H9 (cell line): ENCODE results near the gene POMGNT1. TPM values are rescaled to one million over a fixed set of nuclear protein-coding genes. Genes with fewer than 3 reads are reported as not detected.

ENCODE experiments used
- DNase-seq: peaks from one replicate; pipeline ENCODE4 v3.0.0-alpha.2; 2017
- H2AFZ ChIP-seq: one replicate; pipeline ENCODE4 v1.6.1; 2013; ENCODE audit warnings: mild to moderate bottlenecking, low read length, control low read depth, moderate library complexity
- H2AK5ac ChIP-seq: 2 replicates; pipeline ENCODE4 v1.6.1; 2013; ENCODE audit warnings: low read length, control low read depth, mixed read lengths; ENCODE audit not compliant: insufficient read length
- H2BK120ac ChIP-seq: one replicate; pipeline ENCODE4 v1.6.1; 2013; ENCODE audit warnings: low read depth, mild to moderate bottlenecking, low read length, control low read depth, inconsistent platforms; ENCODE audit not compliant: poor library complexity, severe bottlenecking
- H2BK12ac ChIP-seq: 2 replicates; pipeline ENCODE4 v1.6.1; 2013; ENCODE audit warnings: low read length, control low read depth, mixed read lengths, low read depth; ENCODE audit not compliant: insufficient read length
- H2BK15ac ChIP-seq: 2 replicates; pipeline ENCODE4 v1.6.1; 2013; ENCODE audit warnings: low read depth, low read length, control low read depth
- H2BK20ac ChIP-seq: one replicate; pipeline ENCODE4 v1.6.1; 2013; ENCODE audit warnings: low read depth, mild to moderate bottlenecking, low read length, control low read depth, inconsistent platforms; ENCODE audit not compliant: poor library complexity, severe bottlenecking
- H2BK5ac ChIP-seq: 2 replicates; pipeline ENCODE4 v1.6.1; 2013; ENCODE audit warnings: low read length, control low read depth, mixed read lengths; ENCODE audit not compliant: insufficient read length
- H3K14ac ChIP-seq: 2 replicates; pipeline ENCODE4 v1.6.1; 2013; ENCODE audit warnings: low read length, control low read depth; ENCODE audit not compliant: insufficient read depth
- H3K18ac ChIP-seq: 2 replicates; pipeline ENCODE4 v1.6.1; 2013; ENCODE audit warnings: low read depth, mild to moderate bottlenecking, mixed read lengths, low read length, control low read depth; ENCODE audit not compliant: insufficient read length
- H3K23ac ChIP-seq: 2 replicates; pipeline ENCODE4 v1.6.1; 2013; ENCODE audit warnings: low read length, control low read depth, mixed read lengths, low read depth; ENCODE audit not compliant: insufficient read length
- H3K23me2 ChIP-seq: 2 replicates; pipeline ENCODE4 v1.6.1; 2013; ENCODE audit warnings: low read depth, mild to moderate bottlenecking, mixed read lengths, low read length, control low read depth; ENCODE audit not compliant: insufficient read length, poor library complexity, severe bottlenecking
- H3K27ac ChIP-seq: 2 replicates; pipeline ENCODE4 v1.5.1; 2013; ENCODE audit warnings: low read length, control low read depth, mixed read lengths, low read depth; ENCODE audit not compliant: insufficient read length
- H3K27me3 ChIP-seq: 2 replicates; pipeline ENCODE4 v1.6.1; 2013; ENCODE audit warnings: low read length, control low read depth, inconsistent platforms; ENCODE audit not compliant: insufficient read depth
- H3K4ac ChIP-seq: 2 replicates; pipeline ENCODE4 v1.6.1; 2013; ENCODE audit warnings: low read depth, mild to moderate bottlenecking, control low read depth, inconsistent platforms, low read length, moderate library complexity
- H3K4me1 ChIP-seq: 2 replicates; pipeline ENCODE4 v1.6.1; 2013; ENCODE audit warnings: low read length, control low read depth, inconsistent platforms; ENCODE audit not compliant: insufficient read depth
- H3K4me2 ChIP-seq: 2 replicates; pipeline ENCODE4 v1.6.1; 2013; ENCODE audit warnings: low read length, control low read depth, mixed read lengths; ENCODE audit not compliant: insufficient read length, insufficient read depth
- H3K56ac ChIP-seq: 2 replicates; pipeline ENCODE4 v1.6.1; 2013; ENCODE audit warnings: low read depth, mild to moderate bottlenecking, mixed read lengths, low read length, control low read depth; ENCODE audit not compliant: insufficient read length
- H3K79me1 ChIP-seq: 2 replicates; pipeline ENCODE4 v1.6.1; 2013; ENCODE audit warnings: low read depth, mild to moderate bottlenecking, moderate library complexity, low read length, control low read depth, inconsistent platforms; ENCODE audit not compliant: insufficient read depth, poor library complexity, severe bottlenecking
- H3K79me2 ChIP-seq: 2 replicates; pipeline ENCODE4 v1.6.1; 2013; ENCODE audit warnings: low read length, control low read depth, inconsistent platforms; ENCODE audit not compliant: insufficient read depth
- H3K9ac ChIP-seq: 2 replicates; pipeline ENCODE4 v1.6.1; 2013; ENCODE audit warnings: low read length, control low read depth, mixed read lengths; ENCODE audit not compliant: insufficient read length; ENCODE audit errors: extremely low read depth
- H3K9me3 ChIP-seq: one replicate; pipeline ENCODE4 v1.6.1; 2013; ENCODE audit warnings: low read depth, low read length, inconsistent platforms; ENCODE audit not compliant: control insufficient read depth
- H3T11ph ChIP-seq: one replicate; pipeline ENCODE4 v1.6.1; 2013; ENCODE audit warnings: mild to moderate bottlenecking, low read length, control low read depth, inconsistent platforms
- H4K20me1 ChIP-seq: one replicate; pipeline ENCODE4 v1.6.1; 2013; ENCODE audit not compliant: control insufficient read depth, insufficient read length, insufficient read depth
- H4K5ac ChIP-seq: 2 replicates; pipeline ENCODE4 v1.6.1; 2013; ENCODE audit warnings: low read depth, mild to moderate bottlenecking, mixed read lengths, low read length, control low read depth; ENCODE audit not compliant: insufficient read length
- H4K8ac ChIP-seq: replicated peaks from 2 replicates; pipeline ENCODE4 v1.6.1; 2013; ENCODE audit warnings: low read length, control low read depth, mixed read lengths, low read depth; ENCODE audit not compliant: insufficient read length
- H4K91ac ChIP-seq: 2 replicates; pipeline ENCODE4 v1.6.1; 2013; ENCODE audit warnings: low read depth, mild to moderate bottlenecking, moderate library complexity, mixed read lengths, low read length, control low read depth; ENCODE audit not compliant: insufficient read length
- H3K27ac Mint-ChIP-seq, 3 experiments: 2 replicates in 2 of 3; 3 replicates in 1 of 3; pipeline ENCODE4 v1.8.0; 2020 to 2021; ENCODE audit warnings: mixed read lengths in 3 of 3, mild to moderate bottlenecking in 1 of 3, moderate library complexity in 1 of 3
- H3K27me3 Mint-ChIP-seq: 2 replicates; pipeline ENCODE4 v1.8.0; 2021; ENCODE audit warnings: low read depth, mild to moderate bottlenecking, moderate library complexity, mixed read lengths
- H3K36me3 Mint-ChIP-seq, 3 experiments: 2 replicates in 2 of 3; 3 replicates in 1 of 3; pipeline ENCODE4 v1.8.0; 2020 to 2021; ENCODE audit warnings: low read depth in 3 of 3, mixed read lengths in 3 of 3; ENCODE audit not compliant: insufficient read depth in 1 of 3
- H3K4me1 Mint-ChIP-seq, 2 experiments: 2 replicates each; pipeline ENCODE4 v1.8.0; 2020; ENCODE audit warnings: mixed read lengths in 2 of 2
- H3K4me3 Mint-ChIP-seq, 2 experiments: 2 replicates in 1 of 2; 3 replicates in 1 of 2; pipeline ENCODE4 v1.8.0; 2020 to 2021; ENCODE audit warnings: mild to moderate bottlenecking in 2 of 2, mixed read lengths in 2 of 2, moderate library complexity in 1 of 2
- H3K9me3 Mint-ChIP-seq, 2 experiments: 2 replicates in 1 of 2; 3 replicates in 1 of 2; pipeline ENCODE4 v1.8.0; 2020; ENCODE audit warnings: mild to moderate bottlenecking in 2 of 2, mixed read lengths in 2 of 2, moderate library complexity in 1 of 2
- CTCF ChIP-seq: fragments of 200-600 bp; sonication (generic); conservative IDR thresholded peaks from 3 replicates; pipeline ENCODE4 v1.8.0; 2021; ENCODE audit warnings: antibody characterized with exemption, mild to moderate bottlenecking
- WGBS: extraction: QIAGEN DNeasy Blood & Tissue Kit; methylation state at CpG from one replicate; pipeline ENCODE4 v1.1.7; 2013; ENCODE audit warnings: missing lambda C conversion rate, low lambda C conversion rate, mixed read lengths; ENCODE audit not compliant: insufficient read length; ENCODE audit errors: extremely low coverage; 5-methylcytosine and 5-hydroxymethylcytosine counted together
- total RNA-seq: library from RNA; stranded (reverse); gene quantifications from 2 replicates; pipeline ENCODE4 v1.2.1, GENCODE V29; 2021

Gene POMGNT1
- total RNA-seq, 1 experiment from 2014 or later = 62.6 TPM

- Histone ChIP-seq H2BK5ac (no peak overlapping the region), H2BK20ac (no peak overlapping the region), H2BK15ac (no peak overlapping the region), H3K18ac (no peak overlapping the region), H3K27ac (no peak overlapping the region), H3K9ac (no peak overlapping the region), H3K4me2 (no peak overlapping the region), H3K27me3 (no peaks in the 10 kb centered on the region), H3K4ac (no peak overlapping the region), H3K14ac (no peak overlapping the region), H3K4me1 (no peaks in the 10 kb centered on the region), H3K23ac (no peak overlapping the region), H3K79me1 (no peaks in the 10 kb centered on the region), H2BK12ac (no peak overlapping the region), H4K20me1 (no peaks in the 10 kb centered on the region), H4K5ac (no peak overlapping the region), H4K91ac (no peak overlapping the region), H2AFZ (no peak overlapping the region), H4K8ac (no peak overlapping the region), H3K79me2 (no peaks in the 10 kb centered on the region), H2AK5ac (no peak overlapping the region), H2BK120ac (no peak overlapping the region), H3K56ac (no peak overlapping the region), H3T11ph (no peak overlapping the region), H3K9me3 (no peaks in the 10 kb centered on the region), H3K23me2 (no peaks in the 10 kb centered on the region)
- TF ChIP-seq CTCF = no peak
- no peak overlapping the region for H3K27ac Mint-ChIP-seq
- DNase-seq = no peak
- H3K9me3 Mint-ChIP-seq = no peaks in the 10 kb centered on the region
- peaks cover 2% of the 10 kb centered on the region; the same call in 1 of the 2 replicates for H3K27me3 Mint-ChIP-seq
- no peaks in the 10 kb centered on the region for H3K4me1 Mint-ChIP-seq
- H3K4me3 Mint-ChIP-seq = no peak overlapping the region
- no peaks in the 10 kb centered on the region; a peak in 1 of 7 replicates for H3K36me3 Mint-ChIP-seq
- WGBS = no CpG with 5 or more reads among the region's 3 CpGs
These were observed 38.7 kb downstream of the POMGNT1 start for GRCh38 chr1:46159516-46159915.
